Astrocyte (in vitro differentiated cells and primary cell): ENCODE measurements around the gene DUS2.

Experiments
- EZH2 ChIP-seq: IDR thresholded peaks from 2 replicates; pipeline ENCODE4 v1.6.1; 2012; ENCODE audit warnings: mild to moderate bottlenecking, low read length, inconsistent platforms; ENCODE audit not compliant: insufficient read depth
- TF ChIP-seq, protein P1 (sequence below): IDR thresholded peaks from 2 replicates; pipeline ENCODE4 v1.5.1; 2011; ENCODE audit warnings: low read depth, mild to moderate bottlenecking, inconsistent platforms, low read length, moderate library complexity; ENCODE audit not compliant: insufficient read depth

- TF ChIP-seq, protein P1, sequence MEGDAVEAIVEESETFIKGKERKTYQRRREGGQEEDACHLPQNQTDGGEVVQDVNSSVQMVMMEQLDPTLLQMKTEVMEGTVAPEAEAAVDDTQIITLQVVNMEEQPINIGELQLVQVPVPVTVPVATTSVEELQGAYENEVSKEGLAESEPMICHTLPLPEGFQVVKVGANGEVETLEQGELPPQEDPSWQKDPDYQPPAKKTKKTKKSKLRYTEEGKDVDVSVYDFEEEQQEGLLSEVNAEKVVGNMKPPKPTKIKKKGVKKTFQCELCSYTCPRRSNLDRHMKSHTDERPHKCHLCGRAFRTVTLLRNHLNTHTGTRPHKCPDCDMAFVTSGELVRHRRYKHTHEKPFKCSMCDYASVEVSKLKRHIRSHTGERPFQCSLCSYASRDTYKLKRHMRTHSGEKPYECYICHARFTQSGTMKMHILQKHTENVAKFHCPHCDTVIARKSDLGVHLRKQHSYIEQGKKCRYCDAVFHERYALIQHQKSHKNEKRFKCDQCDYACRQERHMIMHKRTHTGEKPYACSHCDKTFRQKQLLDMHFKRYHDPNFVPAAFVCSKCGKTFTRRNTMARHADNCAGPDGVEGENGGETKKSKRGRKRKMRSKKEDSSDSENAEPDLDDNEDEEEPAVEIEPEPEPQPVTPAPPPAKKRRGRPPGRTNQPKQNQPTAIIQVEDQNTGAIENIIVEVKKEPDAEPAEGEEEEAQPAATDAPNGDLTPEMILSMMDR = no peak
- TF ChIP-seq EZH2 = no peak
These were observed 103.3 kb downstream of the DUS2 start for GRCh38 chr16:68126395-68126794.
